Right lobe of liver (tissue), 4 donors: ENCODE results near the gene PGBD5.

Source experiments
- POLR2A ChIP-seq: fragments of 450-650 bp; IDR thresholded peaks from one replicate; pipeline ENCODE4 v1.6.1; 2017; ENCODE audit warnings: antibody characterized with exemption, mild to moderate bottlenecking
- TF ChIP-seq, protein P1 (sequence below), 4 donors: fragments of 200-600 bp in 3 of 4; fragments of 450-650 bp in 1 of 4; IDR thresholded peaks; one replicate each; pipeline versions ENCODE4 v1.5.1 to v1.8.0; 2016 to 2022; ENCODE audit warnings: antibody characterized with exemption in 4 of 4, mild to moderate bottlenecking in 2 of 4
- donor health status: DM: no; HTN: no; CAD: no.
- donor health status: DM: no; HTN: no; CAD: no.
- donor health status: DM: no; HTN: yes; CAD: no.

- TF ChIP-seq, protein P1, sequence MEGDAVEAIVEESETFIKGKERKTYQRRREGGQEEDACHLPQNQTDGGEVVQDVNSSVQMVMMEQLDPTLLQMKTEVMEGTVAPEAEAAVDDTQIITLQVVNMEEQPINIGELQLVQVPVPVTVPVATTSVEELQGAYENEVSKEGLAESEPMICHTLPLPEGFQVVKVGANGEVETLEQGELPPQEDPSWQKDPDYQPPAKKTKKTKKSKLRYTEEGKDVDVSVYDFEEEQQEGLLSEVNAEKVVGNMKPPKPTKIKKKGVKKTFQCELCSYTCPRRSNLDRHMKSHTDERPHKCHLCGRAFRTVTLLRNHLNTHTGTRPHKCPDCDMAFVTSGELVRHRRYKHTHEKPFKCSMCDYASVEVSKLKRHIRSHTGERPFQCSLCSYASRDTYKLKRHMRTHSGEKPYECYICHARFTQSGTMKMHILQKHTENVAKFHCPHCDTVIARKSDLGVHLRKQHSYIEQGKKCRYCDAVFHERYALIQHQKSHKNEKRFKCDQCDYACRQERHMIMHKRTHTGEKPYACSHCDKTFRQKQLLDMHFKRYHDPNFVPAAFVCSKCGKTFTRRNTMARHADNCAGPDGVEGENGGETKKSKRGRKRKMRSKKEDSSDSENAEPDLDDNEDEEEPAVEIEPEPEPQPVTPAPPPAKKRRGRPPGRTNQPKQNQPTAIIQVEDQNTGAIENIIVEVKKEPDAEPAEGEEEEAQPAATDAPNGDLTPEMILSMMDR (IDR thresholded peaks at IDR 0.05), result no peak
- no peak for TF ChIP-seq POLR2A
These were observed 9.0 kb upstream of the PGBD5 start for GRCh38 chr1:230435108-230435507.
